Fibroblast of lung (primary cell): Measurements from ENCODE around the gene CDR2L. TPM values are rescaled to one million over a fixed set of nuclear protein-coding genes. Genes with fewer than 3 reads are reported as not detected.

Experiments
- DNase-seq, 2 donors: peaks; one replicate each; pipeline versions ENCODE4 v3.0.0 to v3.0.0-alpha.2; 2010; ENCODE audit warnings: low read depth in 2 of 2
- H2AFZ ChIP-seq: 2 replicates; pipeline ENCODE4 v1.5.1; 2012; ENCODE audit warnings: low read length, control low read depth, inconsistent platforms
- H3K27ac ChIP-seq: 2 replicates; pipeline ENCODE4 v1.5.1; 2011; ENCODE audit warnings: low read length, control low read depth; ENCODE audit not compliant: insufficient read depth
- H3K27me3 ChIP-seq: 2 replicates; pipeline ENCODE4 v1.5.1; 2011; ENCODE audit warnings: mild to moderate bottlenecking, low read length; ENCODE audit not compliant: control insufficient read depth, insufficient read depth
- H3K36me3 ChIP-seq: 2 replicates; pipeline ENCODE4 v1.5.1; 2011; ENCODE audit warnings: low read length; ENCODE audit not compliant: control insufficient read depth, insufficient read depth
- H3K4me1 ChIP-seq: 2 replicates; pipeline ENCODE4 v1.5.1; 2011; ENCODE audit warnings: low read length; ENCODE audit not compliant: control insufficient read depth, insufficient read depth; ENCODE audit errors: extremely low read depth
- H3K4me2 ChIP-seq: 2 replicates; pipeline ENCODE4 v1.5.1; 2011; ENCODE audit warnings: low read length, control low read depth; ENCODE audit not compliant: insufficient read depth; ENCODE audit errors: extremely low read depth
- H3K4me3 ChIP-seq, 4 experiments: fragments of 200-600 bp in 1 of 4; sonication (generic) in 1 of 4; replicated peaks in 1 of 4; 2 replicates each; pipeline ENCODE4 v1.5.1; 2011 to 2016; ENCODE audit warnings: low read length in 4 of 4, low read depth in 3 of 4, mild to moderate bottlenecking in 3 of 4, control low read depth in 2 of 4, inconsistent platforms in 1 of 4, mixed read lengths in 1 of 4; ENCODE audit not compliant: insufficient read depth in 1 of 4; ENCODE audit errors: control extremely low read depth in 1 of 4
- H3K79me2 ChIP-seq: 2 replicates; pipeline ENCODE4 v1.5.1; 2012; ENCODE audit warnings: mild to moderate bottlenecking, low read length, inconsistent platforms; ENCODE audit not compliant: control insufficient read depth, insufficient read depth
- H3K9ac ChIP-seq: 2 replicates; pipeline ENCODE4 v1.5.1; 2011; ENCODE audit warnings: mild to moderate bottlenecking, low read length, control low read depth; ENCODE audit not compliant: insufficient read depth
- H3K9me3 ChIP-seq: 2 replicates; pipeline ENCODE4 v1.5.1; 2012; ENCODE audit warnings: low read depth, low read length; ENCODE audit not compliant: control insufficient read depth, insufficient read depth
- H4K20me1 ChIP-seq: 2 replicates; pipeline ENCODE4 v1.5.1; 2011; ENCODE audit warnings: low read length; ENCODE audit not compliant: control insufficient read depth, insufficient read depth; ENCODE audit errors: extremely low read depth
- EZH2 ChIP-seq: IDR thresholded peaks from 2 replicates; pipeline ENCODE4 v1.5.1; 2012; ENCODE audit warnings: low read length, control low read depth, mild to moderate bottlenecking; ENCODE audit errors: missing control alignments
- polyA plus RNA-seq, 2 donors: library from polyadenylated mRNA; depleted of rRNA in 1 of 2; stranded (reverse) in 1 of 2; unstranded in 1 of 2; fragments of >200 nt; gene quantifications; 2 replicates each; pipeline ENCODE4 v1.2.1, GENCODE V29; 2011 to 2012; ENCODE audit warnings: missing spikeins in 1 of 2
- total RNA-seq: library from RNA; depleted of rRNA; stranded (reverse); fragments of >200 nt; gene quantifications from 2 replicates; pipeline ENCODE4 v1.2.1, GENCODE V29; 2014
- TF ChIP-seq, protein P1 (sequence below), 2 donors: IDR thresholded peaks in 1 of 2; conservative IDR thresholded peaks in 1 of 2; 1 replicate in 1 of 2; 2 replicates in 1 of 2; pipeline ENCODE4 v1.5.1; 2011 to 2012; ENCODE audit warnings: low read length in 2 of 2, control low read depth in 1 of 2, inconsistent platforms in 1 of 2, low read depth in 1 of 2, mild to moderate bottlenecking in 1 of 2

The CDR2L gene
- total and polyA plus RNA-seq, 2 donors (not counting 1 experiment from before 2014, with no cell fraction given) = 9.7 to 12.2 TPM

DNA sequence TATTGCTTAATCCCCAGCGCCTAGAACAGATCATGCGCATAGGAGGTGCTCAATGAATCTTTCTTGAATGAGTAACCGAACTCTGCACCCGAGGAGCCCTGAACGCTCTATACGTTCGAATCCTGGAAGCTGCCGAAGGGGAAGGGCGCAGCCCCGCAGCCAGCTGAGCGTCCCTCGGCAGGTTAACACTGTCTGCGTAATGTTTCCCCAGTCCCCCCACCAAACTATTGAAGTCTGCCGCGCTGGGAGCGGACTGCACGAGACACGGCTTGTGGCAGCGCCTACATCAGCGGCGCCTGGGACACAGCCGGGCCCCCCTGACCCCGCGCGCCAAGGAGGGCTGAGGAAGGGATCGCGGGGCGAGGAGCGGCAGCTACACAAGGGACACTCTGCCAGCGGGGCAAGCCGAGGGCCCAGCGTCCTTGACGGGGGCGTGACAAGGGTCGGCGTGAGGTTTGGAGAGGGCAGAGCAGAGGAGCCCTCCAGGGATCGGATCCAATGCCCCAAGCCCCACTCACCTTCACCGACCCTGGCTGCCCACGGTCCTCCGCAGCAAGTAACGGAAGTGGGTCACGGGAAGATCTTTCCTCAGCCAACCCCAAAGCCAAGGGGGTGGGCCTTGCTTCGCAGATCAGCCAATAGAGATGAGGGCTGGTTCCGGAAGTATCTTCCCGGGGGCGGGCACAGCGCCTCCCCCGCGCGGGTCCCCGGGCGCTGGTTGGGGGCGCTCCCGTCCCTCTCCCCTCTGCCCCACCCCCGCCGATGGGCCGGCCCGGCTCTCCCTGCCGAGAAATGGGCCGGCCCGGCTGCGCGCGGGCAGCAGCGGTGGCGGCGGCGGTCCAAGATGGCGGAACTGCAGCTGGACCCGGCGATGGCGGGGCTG, 59.2 kb downstream of the CDR2L start, which contains the start of the genes ATP5PD and KCTD2:
Gene ATP5PD, minus strand, starts transcription at position 563 of the 883 bp plus-strand sequence. CDS start 4,319 bp downstream, outside the sequence.
Gene KCTD2, plus strand, starts transcription at position 819 of the 883 bp plus-strand sequence. Its CDS starts 26 bp downstream, at position 845.
- Histone ChIP-seq H3K9ac (peak within 1 kb of the TSS; percentile 86), H3K27ac (peak within 1 kb of the TSS; percentile 94), H3K79me2 (peaks cover 21% of the 10 kb centered on the region), H3K4me2 (peak within 1 kb of the TSS; percentile 100), H3K9me3 (no peaks in the 10 kb centered on the region), H3K36me3 (peaks cover 2% of the 10 kb centered on the region), H4K20me1 (no peaks in the 10 kb centered on the region), H2AFZ (peak within 1 kb of the TSS; percentile 70), H3K27me3 (no peaks in the 10 kb centered on the region), H3K4me1 (peaks cover 3% of the 10 kb centered on the region), H3K4me3 (peak within 1 kb of the TSS; percentile 79 to 97 (median 93))
- no peak for TF ChIP-seq EZH2
- TF ChIP-seq, protein P1, sequence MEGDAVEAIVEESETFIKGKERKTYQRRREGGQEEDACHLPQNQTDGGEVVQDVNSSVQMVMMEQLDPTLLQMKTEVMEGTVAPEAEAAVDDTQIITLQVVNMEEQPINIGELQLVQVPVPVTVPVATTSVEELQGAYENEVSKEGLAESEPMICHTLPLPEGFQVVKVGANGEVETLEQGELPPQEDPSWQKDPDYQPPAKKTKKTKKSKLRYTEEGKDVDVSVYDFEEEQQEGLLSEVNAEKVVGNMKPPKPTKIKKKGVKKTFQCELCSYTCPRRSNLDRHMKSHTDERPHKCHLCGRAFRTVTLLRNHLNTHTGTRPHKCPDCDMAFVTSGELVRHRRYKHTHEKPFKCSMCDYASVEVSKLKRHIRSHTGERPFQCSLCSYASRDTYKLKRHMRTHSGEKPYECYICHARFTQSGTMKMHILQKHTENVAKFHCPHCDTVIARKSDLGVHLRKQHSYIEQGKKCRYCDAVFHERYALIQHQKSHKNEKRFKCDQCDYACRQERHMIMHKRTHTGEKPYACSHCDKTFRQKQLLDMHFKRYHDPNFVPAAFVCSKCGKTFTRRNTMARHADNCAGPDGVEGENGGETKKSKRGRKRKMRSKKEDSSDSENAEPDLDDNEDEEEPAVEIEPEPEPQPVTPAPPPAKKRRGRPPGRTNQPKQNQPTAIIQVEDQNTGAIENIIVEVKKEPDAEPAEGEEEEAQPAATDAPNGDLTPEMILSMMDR (conservative IDR thresholded peaks at IDR 0.05 in 1 of 2, IDR thresholded peaks at IDR 0.05 in 1 of 2; ENCODE audit: low read depth in 1 of 2, low read length in 2 of 2) = no peak
- peak; percentile 96 to 97 for DNase-seq

DNA sequence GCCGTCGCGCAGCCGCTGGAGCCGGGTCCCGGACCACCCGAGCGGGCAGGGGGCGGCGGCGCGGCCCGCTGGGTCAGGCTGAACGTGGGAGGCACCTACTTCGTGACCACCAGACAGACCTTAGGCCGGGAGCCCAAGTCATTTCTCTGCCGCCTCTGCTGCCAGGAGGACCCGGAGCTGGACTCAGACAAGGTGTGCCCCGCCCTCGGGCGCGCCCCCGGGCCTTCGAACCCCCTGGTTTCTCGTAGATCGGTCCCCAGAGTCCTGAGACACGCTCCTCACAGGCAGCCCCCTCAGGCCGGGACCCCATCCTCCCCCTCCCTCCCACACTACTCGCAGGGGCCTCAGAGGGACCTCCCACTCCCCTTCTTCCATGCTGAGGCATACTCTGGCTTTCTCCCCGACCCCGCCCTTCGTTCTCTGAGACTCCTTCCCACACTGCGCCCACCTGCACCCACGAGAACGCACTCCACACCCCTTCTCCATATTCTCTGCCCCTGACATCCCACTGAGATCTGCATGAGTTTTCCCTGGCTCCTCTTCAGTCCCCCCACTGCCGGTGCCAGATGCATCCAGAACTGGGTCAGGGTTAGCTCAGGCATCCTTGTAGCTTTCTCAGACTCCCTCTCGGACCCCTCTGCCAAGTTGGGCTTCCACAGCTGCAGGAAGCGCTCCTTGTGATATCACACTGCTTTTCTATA, 60.1 kb downstream of the CDR2L start:
- Histone ChIP-seq H3K36me3 (no peaks in the 10 kb centered on the region), H3K9me3 (no peaks in the 10 kb centered on the region), H2AFZ (peak overlapping the region; percentile 70), H3K27ac (peak overlapping the region; percentile 43), H3K9ac (peak overlapping the region; percentile 86), H3K4me3 (peak overlapping the region; percentile 67 to 97 (median 89)), H3K4me2 (peak overlapping the region; percentile 100), H3K79me2 (peaks cover 21% of the 10 kb centered on the region), H4K20me1 (no peaks in the 10 kb centered on the region), H3K27me3 (no peaks in the 10 kb centered on the region), H3K4me1 (peaks cover 3% of the 10 kb centered on the region)
- TF ChIP-seq, protein P1 (conservative IDR thresholded peaks at IDR 0.05 in 1 of 2, IDR thresholded peaks at IDR 0.05 in 1 of 2; ENCODE audit: low read depth in 1 of 2, low read length in 2 of 2) = no peak
- TF ChIP-seq EZH2 = no peak
- DNase-seq = peak in 1 of 2 donors; percentile 8
